Hematopoietic multipotent progenitor cell (in vitro differentiated cells): ENCODE data around the gene SERF2. TPM values are rescaled to one million over a fixed set of nuclear protein-coding genes. Genes with fewer than 3 reads are reported as not detected.
"Not testable (repeated sequence)": the region's sequence is repeated elsewhere in the genome, so short reads cannot be mapped to it uniquely, and the experiment has no call there.

Source experiments
- DNase-seq, 3 donors: peaks; one replicate each; pipeline ENCODE4 v3.0.0-alpha.2; 2011 to 2015; ENCODE audit warnings: low read depth in 2 of 3, low spot score in 2 of 3
- total RNA-seq: library from RNA; depleted of rRNA; stranded (reverse); fragments of >200 nt; gene quantifications from one replicate; pipeline ENCODE4 v1.2.3, GENCODE V29; 2012

SERF2 gene
- total RNA-seq, 1 donor = 140 TPM

GRCh38 chr15:43792761-43793476, 799 bp downstream of the SERF2 start:
- DNase-seq = no peak

- DNase-seq = no peak
Observed at GRCh38 chr15:43793647-43794046, 1.5 kb downstream of the SERF2 start.

GRCh38 chr15:43794269-43795037, 2.3 kb downstream of the SERF2 start:
- DNase-seq = no peak

DNA sequence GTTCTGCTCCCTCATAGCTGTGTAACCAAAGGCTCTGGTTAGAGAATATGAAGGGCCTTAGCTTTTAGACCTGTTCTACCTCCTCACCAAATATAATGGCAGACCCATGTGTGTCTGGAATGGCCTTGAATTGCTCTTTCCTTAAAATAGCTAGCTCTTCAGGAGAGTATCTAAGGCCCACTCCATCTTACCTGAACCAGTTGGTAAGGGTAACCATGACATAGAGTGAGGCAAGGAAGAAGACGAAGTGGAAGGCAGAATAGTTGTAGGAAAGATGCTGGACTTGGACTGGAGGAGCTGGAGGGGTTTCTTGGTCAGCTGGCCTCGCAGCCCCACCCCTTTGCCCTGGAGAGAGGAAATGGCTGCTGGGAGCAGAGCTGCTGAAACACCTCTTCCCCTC, 3.1 kb downstream of the SERF2 start:
- DNase-seq = no peak

DNA sequence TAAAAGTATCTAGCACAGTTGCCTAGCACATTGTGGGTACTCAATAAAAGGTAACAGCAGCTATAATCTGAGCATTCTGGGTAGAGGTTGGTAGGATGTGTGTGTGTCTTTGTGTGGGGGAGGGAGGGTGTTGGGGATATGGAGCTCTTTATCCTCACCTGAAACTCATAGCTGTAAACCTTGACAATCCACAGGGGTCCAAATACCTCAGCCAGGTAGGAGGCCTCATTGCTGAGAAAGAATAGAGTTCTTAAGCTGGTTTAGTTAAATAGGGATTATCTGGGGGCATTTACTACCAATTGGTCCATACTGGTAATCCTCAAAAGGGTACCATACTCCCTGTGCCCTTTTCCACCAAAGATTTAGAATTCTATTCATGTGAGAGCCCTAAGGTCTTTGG, 3.9 kb downstream of the SERF2 start:
- DNase-seq = no peak

GRCh38 chr15:43796566-43796965, 4.4 kb downstream of the SERF2 start:
- no peak for DNase-seq

- no peak for DNase-seq
Observed at GRCh38 chr15:43799209-43799944, 7.3 kb downstream of the SERF2 start.

DNA sequence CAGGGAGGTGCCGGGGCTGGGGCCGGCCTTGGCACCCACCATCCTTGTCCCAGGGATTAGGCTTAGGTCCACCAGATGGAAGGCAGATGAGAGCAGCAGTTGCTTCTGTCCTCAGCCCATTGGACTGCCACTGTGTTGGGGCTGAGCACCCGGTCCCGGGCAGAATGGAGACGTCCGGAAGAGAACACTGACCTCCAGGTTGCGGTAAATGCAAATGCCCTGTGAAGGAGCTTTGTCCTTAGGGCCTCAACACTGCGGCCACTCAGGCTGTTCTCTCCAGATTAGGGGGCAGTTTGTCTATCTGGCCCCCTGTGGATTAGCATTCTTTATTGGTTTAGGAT, 7.8 kb downstream of the SERF2 start, which contains the start of gene SERINC4:
Gene SERINC4 (minus strand): TSS at position 276 of the 341 bp plus-strand sequence. CDS start 234 bp downstream, at position 42.
- no peak for DNase-seq

DNA sequence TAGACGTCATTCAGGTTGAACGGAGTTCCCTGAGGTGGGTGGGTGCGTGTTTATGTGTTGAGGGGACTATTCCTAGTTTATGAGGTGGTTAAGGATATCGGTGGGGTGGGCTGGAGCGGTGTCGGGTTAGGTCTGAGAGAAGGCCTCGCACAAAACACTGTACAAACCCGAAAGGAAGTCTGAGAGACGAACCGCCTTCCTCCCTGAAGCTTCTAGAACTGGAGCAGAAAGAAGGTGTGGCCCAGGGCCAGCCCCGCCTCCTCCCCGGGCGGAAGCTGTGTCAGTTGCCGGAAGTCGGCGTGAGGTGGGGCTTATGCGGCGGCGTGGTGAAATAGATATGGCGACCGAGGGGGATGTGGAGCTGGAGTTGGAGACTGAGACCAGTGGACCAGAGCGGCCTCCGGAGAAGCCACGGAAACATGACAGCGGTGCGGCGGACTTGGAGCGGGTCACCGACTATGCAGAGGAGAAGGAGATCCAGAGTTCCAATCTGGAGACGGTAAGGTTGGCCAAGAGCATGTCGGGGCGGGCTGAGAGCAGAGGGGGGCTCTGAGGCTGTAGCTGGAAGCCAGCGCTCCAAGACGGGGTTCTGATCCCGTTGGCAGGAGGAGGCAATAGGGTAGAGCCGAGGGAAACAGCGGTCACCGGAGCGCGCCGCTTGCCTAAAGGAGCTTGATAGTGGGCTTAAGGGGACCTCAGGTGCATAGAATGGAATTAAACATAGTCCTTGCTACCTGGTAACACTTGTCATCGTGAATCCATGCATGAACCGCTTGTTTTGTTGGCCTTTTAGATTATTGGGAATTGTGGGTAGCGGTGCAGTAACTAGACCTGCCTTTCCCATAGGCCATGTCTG, 8.4 kb downstream of the SERF2 start, which contains the start of gene HYPK:
Gene HYPK (plus strand): TSS at position 314 of the 856 bp plus-strand sequence. CDS start 24 bp downstream, at position 338.
- peak; percentile 74 to 93 (median 91) for DNase-seq

DNA sequence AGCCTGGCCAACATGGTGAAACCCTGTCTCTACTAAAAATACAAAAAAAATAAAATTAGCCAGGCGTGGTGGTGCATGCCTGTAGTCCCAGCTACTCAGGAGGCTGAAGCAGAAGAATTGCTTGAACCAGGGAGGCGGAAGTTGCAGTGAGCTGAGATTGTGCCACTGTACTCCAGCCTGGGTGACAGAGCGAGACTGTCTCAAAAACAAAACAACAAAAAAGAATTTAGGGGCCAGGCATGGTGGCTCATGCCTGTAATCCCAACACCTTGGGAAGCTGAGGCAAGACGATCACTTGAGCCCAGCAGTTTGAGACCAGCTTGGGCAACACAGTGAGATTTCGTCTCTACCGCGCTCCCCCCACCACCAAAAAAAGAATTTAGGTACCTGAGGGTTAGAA, 10.6 kb downstream of the SERF2 start:
- not testable (repeated sequence) for DNase-seq

GRCh38 chr15:43808435-43808950, 16.4 kb downstream of the SERF2 start:
- DNase-seq = no peak

DNA sequence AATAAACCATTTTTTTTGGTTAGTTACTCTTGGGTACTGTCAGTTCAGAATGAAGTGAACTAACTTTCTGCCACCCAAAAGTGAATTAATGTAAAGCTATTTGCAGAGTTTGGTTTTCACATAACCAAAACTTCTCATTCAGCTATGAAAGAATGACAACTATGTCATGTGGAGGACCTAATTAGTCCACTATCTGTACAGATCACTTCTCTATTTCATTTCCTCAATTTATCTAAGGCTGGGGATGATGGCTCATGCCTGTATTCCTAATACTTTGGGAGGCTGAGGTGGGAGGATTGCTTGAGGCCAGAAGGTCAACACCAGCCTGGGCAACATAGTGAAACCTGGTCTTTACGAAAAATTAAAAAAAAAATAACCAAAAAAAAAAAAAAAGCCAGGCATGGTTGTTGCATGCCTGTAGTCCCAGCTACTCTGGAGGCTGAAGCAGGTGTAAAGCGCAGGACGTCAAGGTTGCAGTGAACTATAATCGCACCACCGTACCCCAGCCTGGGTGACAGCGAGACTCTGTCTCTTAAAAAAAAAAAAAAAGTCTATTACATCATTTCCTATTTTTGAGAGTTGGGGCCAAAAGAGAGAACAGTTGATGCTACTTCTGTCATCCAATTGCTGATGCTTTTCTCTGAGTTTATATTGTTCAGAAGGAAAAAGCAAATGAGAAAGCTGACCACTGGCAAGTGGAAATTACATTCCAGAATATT, 17.0 kb downstream of the SERF2 start:
- no peak for DNase-seq

DNA sequence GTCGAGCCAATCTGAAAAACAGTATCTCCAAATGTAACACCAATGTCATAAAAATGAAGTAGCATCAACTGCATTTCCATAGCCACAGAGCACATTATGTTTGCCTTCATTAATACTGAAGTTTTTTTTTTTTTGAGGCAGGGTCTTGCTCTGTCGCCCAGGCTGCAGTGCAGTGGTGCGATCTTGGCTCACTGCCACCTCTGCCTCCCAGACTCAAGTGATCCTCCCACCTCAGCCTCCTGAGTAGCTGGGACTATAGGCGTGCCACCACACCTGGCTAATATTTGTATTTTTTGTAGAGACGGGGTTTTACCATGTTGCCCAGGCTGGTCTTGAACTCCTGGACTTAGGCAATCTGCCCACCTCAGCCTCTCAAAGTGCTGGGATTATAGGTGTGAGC, 22.9 kb downstream of the SERF2 start:
- DNase-seq = not testable (repeated sequence)

GRCh38 chr15:43821505-43821904, 29.4 kb downstream of the SERF2 start:
- DNase-seq = no peak

- DNase-seq = peak; percentile 86 to 96 (median 96)
Observed at GRCh38 chr15:43824302-43825246, 32.5 kb downstream of the SERF2 start, which contains the start of gene MFAP1. TSS of gene MFAP1 (minus strand) at chr15:43824690. CDS start at chr15:43824569, 121 bp downstream.

DNA sequence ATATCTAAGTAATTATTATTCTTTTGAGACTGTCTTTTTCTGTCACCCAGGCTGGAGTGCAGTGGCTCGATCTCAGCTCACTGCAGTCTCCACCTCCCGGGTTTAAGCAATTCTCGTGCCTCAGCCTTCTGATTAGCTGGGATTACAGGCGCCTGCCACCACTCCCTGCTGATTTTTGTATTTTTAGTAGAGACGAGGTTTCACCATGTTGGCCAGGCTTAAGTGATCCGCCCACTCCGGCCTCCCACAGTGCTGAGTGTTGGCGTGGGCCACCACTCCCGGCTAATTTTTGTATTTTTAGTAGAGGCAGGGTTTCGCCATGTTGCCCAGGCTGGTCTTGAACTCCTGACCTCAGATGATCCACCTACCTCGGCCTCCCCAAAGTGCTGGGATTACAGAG, 33.2 kb downstream of the SERF2 start:
- DNase-seq = not testable (repeated sequence)

DNA sequence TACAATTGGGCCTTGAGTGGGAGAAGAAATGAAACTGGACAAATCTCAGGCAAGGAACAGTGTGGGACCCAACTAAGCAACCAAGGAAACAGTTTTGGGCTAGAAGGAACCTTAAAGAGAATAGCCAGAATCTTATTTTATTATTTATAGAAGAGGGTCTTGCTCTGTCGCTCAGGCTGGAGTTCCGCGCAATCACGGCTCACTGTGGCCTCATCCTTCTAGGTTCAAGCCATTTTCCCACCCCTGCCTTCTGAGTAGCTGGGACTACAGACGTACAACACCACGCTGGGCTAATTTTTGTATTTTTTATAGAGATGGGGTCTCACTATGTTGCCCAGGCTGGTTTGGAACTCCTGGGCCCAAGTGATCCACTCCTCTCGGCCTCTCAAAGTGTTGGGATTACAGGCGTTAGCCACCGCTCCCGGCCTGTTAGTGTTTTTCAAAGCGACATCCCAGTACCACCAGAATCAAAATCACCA, 33.9 kb downstream of the SERF2 start:
- DNase-seq = no peak
